ENCODE data around the gene CACNA1G.

DNA sequence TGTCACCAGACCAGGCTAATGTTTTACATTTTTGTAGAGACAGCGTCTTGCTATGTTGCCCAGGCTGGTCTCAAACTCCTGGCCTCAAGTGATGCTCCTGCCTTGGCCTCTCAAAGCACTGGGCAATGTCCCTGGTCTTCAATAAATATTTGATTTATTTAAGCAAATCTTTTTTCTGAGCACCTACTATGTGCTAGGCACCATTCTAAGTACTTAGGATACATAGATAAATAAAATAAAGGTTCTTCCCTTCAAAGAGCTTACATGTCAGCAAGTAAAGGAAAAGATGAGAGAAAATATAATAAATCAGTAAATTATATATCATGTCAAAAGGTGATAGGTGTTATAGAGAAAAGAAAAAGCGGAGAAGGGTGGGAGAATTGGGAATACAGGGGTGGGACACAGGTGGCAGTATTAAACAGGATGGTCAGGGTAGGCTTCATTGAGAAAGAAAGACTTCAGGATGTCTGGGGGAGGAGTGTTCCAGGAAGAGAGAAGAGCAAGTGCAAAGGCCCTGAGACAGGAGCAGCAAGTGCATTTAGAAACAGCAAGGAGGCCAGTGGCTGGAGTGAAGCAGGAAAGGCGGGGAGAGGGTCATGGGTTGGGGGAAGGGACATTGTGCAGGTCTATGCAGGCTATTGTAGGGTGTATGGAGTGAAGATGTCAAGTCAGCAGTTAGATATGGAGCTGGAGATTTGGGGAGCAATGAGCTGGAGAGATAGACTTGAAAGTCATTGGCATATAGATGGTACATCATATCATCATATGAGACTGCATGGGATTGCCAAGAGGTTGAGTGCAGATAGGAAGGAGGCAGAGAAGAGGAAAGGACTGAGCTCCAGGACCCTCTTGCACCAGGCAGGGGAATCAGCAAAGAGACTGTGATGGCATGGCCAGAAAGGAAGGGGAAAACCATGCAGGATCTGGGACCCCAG, 85.5 kb downstream of the CACNA1G start:
- TF ChIP-seq EZH2 (IDR thresholded peaks at IDR 0.05; ENCODE audit: low read length): no peak
- TF ChIP-seq, protein P1, sequence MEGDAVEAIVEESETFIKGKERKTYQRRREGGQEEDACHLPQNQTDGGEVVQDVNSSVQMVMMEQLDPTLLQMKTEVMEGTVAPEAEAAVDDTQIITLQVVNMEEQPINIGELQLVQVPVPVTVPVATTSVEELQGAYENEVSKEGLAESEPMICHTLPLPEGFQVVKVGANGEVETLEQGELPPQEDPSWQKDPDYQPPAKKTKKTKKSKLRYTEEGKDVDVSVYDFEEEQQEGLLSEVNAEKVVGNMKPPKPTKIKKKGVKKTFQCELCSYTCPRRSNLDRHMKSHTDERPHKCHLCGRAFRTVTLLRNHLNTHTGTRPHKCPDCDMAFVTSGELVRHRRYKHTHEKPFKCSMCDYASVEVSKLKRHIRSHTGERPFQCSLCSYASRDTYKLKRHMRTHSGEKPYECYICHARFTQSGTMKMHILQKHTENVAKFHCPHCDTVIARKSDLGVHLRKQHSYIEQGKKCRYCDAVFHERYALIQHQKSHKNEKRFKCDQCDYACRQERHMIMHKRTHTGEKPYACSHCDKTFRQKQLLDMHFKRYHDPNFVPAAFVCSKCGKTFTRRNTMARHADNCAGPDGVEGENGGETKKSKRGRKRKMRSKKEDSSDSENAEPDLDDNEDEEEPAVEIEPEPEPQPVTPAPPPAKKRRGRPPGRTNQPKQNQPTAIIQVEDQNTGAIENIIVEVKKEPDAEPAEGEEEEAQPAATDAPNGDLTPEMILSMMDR (optimal IDR thresholded peaks at IDR 0.05 in 1 of 3, IDR thresholded peaks at IDR 0.05 in 1 of 3, conservative IDR thresholded peaks at IDR 0.05 in 1 of 3; ENCODE audit: extremely low read depth in 1 of 3, insufficient read depth in 2 of 3, low read length in 3 of 3): no peak
